ENCODE results near the gene APOD. TPM values are rescaled to one million over a fixed set of nuclear protein-coding genes. Genes with fewer than 3 reads are reported as not detected.

APOD gene
- total and polyA plus RNA-seq, 9 of the 15 experiments (the other 6 are each of a cell fraction or from before 2014, with no cell fraction given) = 0.18 to 0.50 (median 0.35) TPM; not detected in 1

- TF ChIP-seq PCBP1 (IDR thresholded peaks at IDR 0.05; ENCODE audit: low read depth, low read length, poor library complexity, severe bottlenecking) = peak; percentile 65
- TF ChIP-seq CAMTA2 (CRISPR knock-in tag; conservative IDR thresholded peaks at IDR 0.05) = no peak
- TF ChIP-seq, protein P1, sequence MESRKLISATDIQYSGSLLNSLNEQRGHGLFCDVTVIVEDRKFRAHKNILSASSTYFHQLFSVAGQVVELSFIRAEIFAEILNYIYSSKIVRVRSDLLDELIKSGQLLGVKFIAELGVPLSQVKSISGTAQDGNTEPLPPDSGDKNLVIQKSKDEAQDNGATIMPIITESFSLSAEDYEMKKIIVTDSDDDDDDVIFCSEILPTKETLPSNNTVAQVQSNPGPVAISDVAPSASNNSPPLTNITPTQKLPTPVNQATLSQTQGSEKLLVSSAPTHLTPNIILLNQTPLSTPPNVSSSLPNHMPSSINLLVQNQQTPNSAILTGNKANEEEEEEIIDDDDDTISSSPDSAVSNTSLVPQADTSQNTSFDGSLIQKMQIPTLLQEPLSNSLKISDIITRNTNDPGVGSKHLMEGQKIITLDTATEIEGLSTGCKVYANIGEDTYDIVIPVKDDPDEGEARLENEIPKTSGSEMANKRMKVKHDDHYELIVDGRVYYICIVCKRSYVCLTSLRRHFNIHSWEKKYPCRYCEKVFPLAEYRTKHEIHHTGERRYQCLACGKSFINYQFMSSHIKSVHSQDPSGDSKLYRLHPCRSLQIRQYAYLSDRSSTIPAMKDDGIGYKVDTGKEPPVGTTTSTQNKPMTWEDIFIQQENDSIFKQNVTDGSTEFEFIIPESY (CRISPR knock-in tag; IDR thresholded peaks at IDR 0.05) = no peak
- no peak for TF ChIP-seq SRSF3 (IDR thresholded peaks at IDR 0.05; ENCODE audit: insufficient read depth, low read length)
- TF ChIP-seq PHB (CRISPR knock-in tag; IDR thresholded peaks at IDR 0.05) = no peak
- no peak for TF ChIP-seq ZBTB49 (CRISPR knock-in tag; IDR thresholded peaks at IDR 0.05; ENCODE audit: borderline replicate concordance)
- TF ChIP-seq ZBTB8A (IDR thresholded peaks at IDR 0.05; ENCODE audit: partially characterized antibody) = no peak
- TF ChIP-seq ZNF347 (CRISPR knock-in tag; IDR thresholded peaks at IDR 0.05; ENCODE audit: low read depth) = no peak
- TF ChIP-seq NR1H2 (CRISPR knock-in tag; IDR thresholded peaks at IDR 0.05) = no peak
- TF ChIP-seq TAF7 (tag; IDR thresholded peaks at IDR 0.05) = 0 out of 2 replicates have a peak, but pooled peaks have one; percentile 34
- no peak for TF ChIP-seq ARID1B (IDR thresholded peaks at IDR 0.05)
- no peak for TF ChIP-seq HOXB6 (CRISPR knock-in tag; IDR thresholded peaks at IDR 0.05; ENCODE audit: borderline replicate concordance)
- TF ChIP-seq ZNF398 (CRISPR knock-in tag; IDR thresholded peaks at IDR 0.05) = no peak
- TF ChIP-seq KAT7 (CRISPR knock-in tag; IDR thresholded peaks at IDR 0.05; ENCODE audit: borderline replicate concordance) = peak; percentile 89; the same call in 1 of the 2 replicates
- TF ChIP-seq ZBTB26 (CRISPR knock-in tag; IDR thresholded peaks at IDR 0.05) = no peak
- TF ChIP-seq ZNF586 (CRISPR knock-in tag; conservative IDR thresholded peaks at IDR 0.05) = no peak
- no peak for TF ChIP-seq MYC (IDR thresholded peaks at IDR 0.05; ENCODE audit: low read depth, low read length)
- peak; percentile 58; the same call in 1 of the 2 replicates for TF ChIP-seq MYC (CRISPR knock-in tag; IDR thresholded peaks at IDR 0.05; ENCODE audit: borderline replicate concordance, low read depth)
Observed at GRCh38 chr3:195542698-195543499, 40.8 kb downstream of the APOD start, which contains the start of gene PPP1R2 (continued).
